Gastrocnemius medialis (tissue), 4 donors: ENCODE results near the gene C10orf90.

ENCODE experiments used
- CTCF ChIP-seq, 5 experiments: fragments of 450-650 bp in 3 of 5; fragments of 200-600 bp in 2 of 5; sonication (generic) in 2 of 5; IDR thresholded peaks in 4 of 5; conservative IDR thresholded peaks in 1 of 5; 1 replicate in 4 of 5; 2 replicates in 1 of 5; pipeline ENCODE4 v1.5.1; 2016 to 2019; ENCODE audit warnings: antibody characterized with exemption in 5 of 5, mild to moderate bottlenecking in 3 of 5, moderate library complexity in 3 of 5
- POLR2A ChIP-seq, 2 donors: fragments of 450-650 bp; IDR thresholded peaks; one replicate each; pipeline ENCODE4 v1.6.1; 2017; ENCODE audit warnings: antibody characterized with exemption in 2 of 2, mild to moderate bottlenecking in 2 of 2, moderate library complexity in 2 of 2

- TF ChIP-seq CTCF (IDR thresholded peaks at IDR 0.05 in 4 of 5, conservative IDR thresholded peaks at IDR 0.05 in 1 of 5) (no peak), POLR2A (IDR thresholded peaks at IDR 0.05) (no peak)
These were observed 31.0 kb upstream of the C10orf90 start for GRCh38 chr10:126701526-126701925.
